WTC11 (cell line): ENCODE data around the gene SMARCD1.

Experiments
- TF ChIP-seq, protein P1 (sequence below): sonication (generic); formaldehyde crosslinking; conservative IDR thresholded peaks from 2 replicates; pipeline ENCODE4 v1.8.1; 2023; ENCODE audit warnings: mild to moderate bottlenecking, low read depth, missing genetic modification reagents, moderate library complexity
- TF ChIP-seq, protein P2 (sequence below): fragments of 200-600 bp; IDR thresholded peaks from 2 replicates; pipeline ENCODE4 v1.8.0; 2022; ENCODE audit warnings: antibody characterized with exemption
- TF ChIP-seq, protein P3 (sequence below): sonication (generic); formaldehyde crosslinking; IDR thresholded peaks from 2 replicates; pipeline ENCODE4 v1.8.0; 2022; ENCODE audit warnings: mild to moderate bottlenecking, missing genetic modification reagents

DNA sequence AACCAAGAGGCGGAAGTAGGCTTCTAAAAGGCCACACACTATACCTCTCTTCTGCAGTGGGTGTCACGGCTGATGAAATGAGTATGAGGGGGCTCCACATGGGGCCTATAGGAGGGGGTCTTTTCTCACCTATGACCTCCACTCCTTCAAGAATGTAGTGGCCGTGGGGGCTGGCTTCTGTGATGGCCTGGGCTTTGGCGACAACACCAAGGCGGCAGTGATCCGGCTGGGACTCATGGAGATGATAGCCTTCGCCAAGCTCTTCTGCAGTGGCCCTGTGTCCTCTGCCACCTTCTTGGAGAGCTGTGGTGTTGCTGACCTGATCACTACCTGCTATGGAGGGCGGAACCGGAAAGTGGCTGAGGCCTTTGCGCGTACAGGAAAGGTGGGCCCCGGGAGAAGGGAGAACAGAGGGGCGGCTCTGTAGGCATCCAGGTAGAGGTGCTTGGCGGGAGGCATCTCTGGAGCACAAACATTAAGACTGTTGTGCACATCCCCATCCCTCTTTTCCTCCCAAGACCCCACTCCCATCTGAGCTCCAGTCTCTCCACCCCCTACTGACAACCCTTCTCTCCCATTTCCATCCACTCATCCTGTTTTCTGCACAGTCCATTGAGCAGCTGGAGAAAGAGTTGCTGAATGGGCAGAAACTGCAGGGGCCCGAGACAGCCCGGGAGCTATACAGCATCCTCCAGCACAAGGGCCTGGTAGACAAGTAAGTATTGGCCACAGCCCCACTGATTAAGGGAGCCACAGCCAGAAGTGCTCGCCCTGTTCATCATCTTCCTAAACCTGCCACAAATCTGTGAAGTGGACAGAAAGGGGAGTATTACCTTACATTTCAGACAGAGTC lies 22.5 kb downstream of the SMARCD1 start:
- TF ChIP-seq, protein P1, sequence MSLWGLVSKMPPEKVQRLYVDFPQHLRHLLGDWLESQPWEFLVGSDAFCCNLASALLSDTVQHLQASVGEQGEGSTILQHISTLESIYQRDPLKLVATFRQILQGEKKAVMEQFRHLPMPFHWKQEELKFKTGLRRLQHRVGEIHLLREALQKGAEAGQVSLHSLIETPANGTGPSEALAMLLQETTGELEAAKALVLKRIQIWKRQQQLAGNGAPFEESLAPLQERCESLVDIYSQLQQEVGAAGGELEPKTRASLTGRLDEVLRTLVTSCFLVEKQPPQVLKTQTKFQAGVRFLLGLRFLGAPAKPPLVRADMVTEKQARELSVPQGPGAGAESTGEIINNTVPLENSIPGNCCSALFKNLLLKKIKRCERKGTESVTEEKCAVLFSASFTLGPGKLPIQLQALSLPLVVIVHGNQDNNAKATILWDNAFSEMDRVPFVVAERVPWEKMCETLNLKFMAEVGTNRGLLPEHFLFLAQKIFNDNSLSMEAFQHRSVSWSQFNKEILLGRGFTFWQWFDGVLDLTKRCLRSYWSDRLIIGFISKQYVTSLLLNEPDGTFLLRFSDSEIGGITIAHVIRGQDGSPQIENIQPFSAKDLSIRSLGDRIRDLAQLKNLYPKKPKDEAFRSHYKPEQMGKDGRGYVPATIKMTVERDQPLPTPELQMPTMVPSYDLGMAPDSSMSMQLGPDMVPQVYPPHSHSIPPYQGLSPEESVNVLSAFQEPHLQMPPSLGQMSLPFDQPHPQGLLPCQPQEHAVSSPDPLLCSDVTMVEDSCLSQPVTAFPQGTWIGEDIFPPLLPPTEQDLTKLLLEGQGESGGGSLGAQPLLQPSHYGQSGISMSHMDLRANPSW (CRISPR knock-in tag) = no peak
- TF ChIP-seq, protein P2, sequence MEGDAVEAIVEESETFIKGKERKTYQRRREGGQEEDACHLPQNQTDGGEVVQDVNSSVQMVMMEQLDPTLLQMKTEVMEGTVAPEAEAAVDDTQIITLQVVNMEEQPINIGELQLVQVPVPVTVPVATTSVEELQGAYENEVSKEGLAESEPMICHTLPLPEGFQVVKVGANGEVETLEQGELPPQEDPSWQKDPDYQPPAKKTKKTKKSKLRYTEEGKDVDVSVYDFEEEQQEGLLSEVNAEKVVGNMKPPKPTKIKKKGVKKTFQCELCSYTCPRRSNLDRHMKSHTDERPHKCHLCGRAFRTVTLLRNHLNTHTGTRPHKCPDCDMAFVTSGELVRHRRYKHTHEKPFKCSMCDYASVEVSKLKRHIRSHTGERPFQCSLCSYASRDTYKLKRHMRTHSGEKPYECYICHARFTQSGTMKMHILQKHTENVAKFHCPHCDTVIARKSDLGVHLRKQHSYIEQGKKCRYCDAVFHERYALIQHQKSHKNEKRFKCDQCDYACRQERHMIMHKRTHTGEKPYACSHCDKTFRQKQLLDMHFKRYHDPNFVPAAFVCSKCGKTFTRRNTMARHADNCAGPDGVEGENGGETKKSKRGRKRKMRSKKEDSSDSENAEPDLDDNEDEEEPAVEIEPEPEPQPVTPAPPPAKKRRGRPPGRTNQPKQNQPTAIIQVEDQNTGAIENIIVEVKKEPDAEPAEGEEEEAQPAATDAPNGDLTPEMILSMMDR = no peak
- TF ChIP-seq, protein P3, sequence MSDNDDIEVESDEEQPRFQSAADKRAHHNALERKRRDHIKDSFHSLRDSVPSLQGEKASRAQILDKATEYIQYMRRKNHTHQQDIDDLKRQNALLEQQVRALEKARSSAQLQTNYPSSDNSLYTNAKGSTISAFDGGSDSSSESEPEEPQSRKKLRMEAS = no peak
